ENCODE data around the gene GOLGA8B.
"Not testable (repeated sequence)": the region's sequence is repeated elsewhere in the genome, so short reads cannot be mapped to it uniquely, and the experiment has no call there.

Gene GOLGA8B

GRCh38 chr15:34578283-34578674 is 5.2 kb downstream of the GOLGA8B start:
- H3K27ac ChIP-seq (ENCODE audit: low read length): no peak overlapping the region
- H3K9ac ChIP-seq (ENCODE audit: low read length): no peak overlapping the region
- H4K20me1 ChIP-seq (ENCODE audit: insufficient read depth, low read length): no peaks in the 10 kb centered on the region
- no peak overlapping the region for H2AFZ ChIP-seq (ENCODE audit: low read length)
- no peaks in the 10 kb centered on the region for H3K27me3 ChIP-seq (replicated peaks; ENCODE audit: insufficient read depth, low read length)
- no peak for DNase-seq
- H3K9me3 ChIP-seq (replicated peaks; ENCODE audit: insufficient read depth, low read length): no peaks in the 10 kb centered on the region
- no peak overlapping the region for H3K4me3 ChIP-seq (ENCODE audit: low read length)
- H3K4me1 ChIP-seq (ENCODE audit: low read length): no peaks in the 10 kb centered on the region
- H3K36me3 ChIP-seq (replicated peaks; ENCODE audit: insufficient read depth, low read length): no peaks in the 10 kb centered on the region
- no peaks in the 10 kb centered on the region for H3F3A ChIP-seq (ENCODE audit: insufficient read depth, low read length)
- H3K9me2 ChIP-seq (replicated peaks; ENCODE audit: insufficient read depth, low read length): no peaks in the 10 kb centered on the region
- peaks cover 81% of the 10 kb centered on the region for H3K79me2 ChIP-seq (ENCODE audit: low read length)
- no peak overlapping the region for H3K4me2 ChIP-seq (ENCODE audit: low read depth, low read length)
- TF ChIP-seq EZH2 (optimal IDR thresholded peaks at IDR 0.05; ENCODE audit: low read depth, low read length) (no peak), EZH2phosphoT487 (IDR thresholded peaks at IDR 0.05; ENCODE audit: low read length) (no peak)
- TF ChIP-seq, protein P1, sequence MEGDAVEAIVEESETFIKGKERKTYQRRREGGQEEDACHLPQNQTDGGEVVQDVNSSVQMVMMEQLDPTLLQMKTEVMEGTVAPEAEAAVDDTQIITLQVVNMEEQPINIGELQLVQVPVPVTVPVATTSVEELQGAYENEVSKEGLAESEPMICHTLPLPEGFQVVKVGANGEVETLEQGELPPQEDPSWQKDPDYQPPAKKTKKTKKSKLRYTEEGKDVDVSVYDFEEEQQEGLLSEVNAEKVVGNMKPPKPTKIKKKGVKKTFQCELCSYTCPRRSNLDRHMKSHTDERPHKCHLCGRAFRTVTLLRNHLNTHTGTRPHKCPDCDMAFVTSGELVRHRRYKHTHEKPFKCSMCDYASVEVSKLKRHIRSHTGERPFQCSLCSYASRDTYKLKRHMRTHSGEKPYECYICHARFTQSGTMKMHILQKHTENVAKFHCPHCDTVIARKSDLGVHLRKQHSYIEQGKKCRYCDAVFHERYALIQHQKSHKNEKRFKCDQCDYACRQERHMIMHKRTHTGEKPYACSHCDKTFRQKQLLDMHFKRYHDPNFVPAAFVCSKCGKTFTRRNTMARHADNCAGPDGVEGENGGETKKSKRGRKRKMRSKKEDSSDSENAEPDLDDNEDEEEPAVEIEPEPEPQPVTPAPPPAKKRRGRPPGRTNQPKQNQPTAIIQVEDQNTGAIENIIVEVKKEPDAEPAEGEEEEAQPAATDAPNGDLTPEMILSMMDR (IDR thresholded peaks at IDR 0.05; ENCODE audit: low read length): no peak

GRCh38 chr15:34577658-34578282 is 5.7 kb downstream of the GOLGA8B start:
- H3K4me2 ChIP-seq (ENCODE audit: low read depth, low read length); H3K9me2 ChIP-seq (replicated peaks; ENCODE audit: insufficient read depth, low read length); H3K27ac ChIP-seq (ENCODE audit: low read length); H3K36me3 ChIP-seq (replicated peaks; ENCODE audit: insufficient read depth, low read length); H2AFZ ChIP-seq (ENCODE audit: low read length); H3F3A ChIP-seq (ENCODE audit: insufficient read depth, low read length); H3K27me3 ChIP-seq (replicated peaks; ENCODE audit: insufficient read depth, low read length); H3K4me1 ChIP-seq (ENCODE audit: low read length); H3K4me3 ChIP-seq (ENCODE audit: low read length); H3K9me3 ChIP-seq (replicated peaks; ENCODE audit: insufficient read depth, low read length); H3K9ac ChIP-seq (ENCODE audit: low read length); DNase-seq; H4K20me1 ChIP-seq (ENCODE audit: insufficient read depth, low read length): not testable (repeated sequence)
- H3K79me2 ChIP-seq (ENCODE audit: low read length): peaks cover 78% of the 10 kb centered on the region

DNA sequence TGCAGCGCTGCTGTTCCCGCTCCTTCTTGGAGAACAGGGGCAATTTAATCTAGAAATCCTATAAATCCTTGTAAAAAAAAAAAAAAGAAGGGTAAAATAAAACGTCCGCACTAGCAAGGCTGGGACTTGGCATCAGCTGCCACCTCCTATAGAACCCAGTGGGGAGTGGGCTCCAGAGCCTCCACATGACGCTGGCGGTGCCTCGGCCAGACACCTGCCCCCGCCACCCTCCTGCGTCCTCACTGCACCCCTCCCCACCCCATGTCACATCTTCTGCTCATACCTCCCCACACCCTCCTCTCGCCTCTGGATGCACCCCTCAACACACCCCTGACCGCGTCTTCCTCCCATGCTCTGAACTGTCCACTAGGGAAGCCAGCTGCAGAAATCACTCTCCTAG is 8.4 kb downstream of the GOLGA8B start:
- not testable (repeated sequence) for H4K20me1 ChIP-seq (ENCODE audit: insufficient read depth, low read length); DNase-seq; H3K27me3 ChIP-seq (replicated peaks; ENCODE audit: insufficient read depth, low read length); H3K36me3 ChIP-seq (replicated peaks; ENCODE audit: insufficient read depth, low read length); H3K4me1 ChIP-seq (ENCODE audit: low read length); H3K9me3 ChIP-seq (replicated peaks; ENCODE audit: insufficient read depth, low read length); H3K9ac ChIP-seq (ENCODE audit: low read length); H3F3A ChIP-seq (ENCODE audit: insufficient read depth, low read length); H3K27ac ChIP-seq (ENCODE audit: low read length); H3K4me3 ChIP-seq (ENCODE audit: low read length); H2AFZ ChIP-seq (ENCODE audit: low read length); H3K9me2 ChIP-seq (replicated peaks; ENCODE audit: insufficient read depth, low read length); H3K4me2 ChIP-seq (ENCODE audit: low read depth, low read length)
- peaks cover 59% of the 10 kb centered on the region for H3K79me2 ChIP-seq (ENCODE audit: low read length)

DNA sequence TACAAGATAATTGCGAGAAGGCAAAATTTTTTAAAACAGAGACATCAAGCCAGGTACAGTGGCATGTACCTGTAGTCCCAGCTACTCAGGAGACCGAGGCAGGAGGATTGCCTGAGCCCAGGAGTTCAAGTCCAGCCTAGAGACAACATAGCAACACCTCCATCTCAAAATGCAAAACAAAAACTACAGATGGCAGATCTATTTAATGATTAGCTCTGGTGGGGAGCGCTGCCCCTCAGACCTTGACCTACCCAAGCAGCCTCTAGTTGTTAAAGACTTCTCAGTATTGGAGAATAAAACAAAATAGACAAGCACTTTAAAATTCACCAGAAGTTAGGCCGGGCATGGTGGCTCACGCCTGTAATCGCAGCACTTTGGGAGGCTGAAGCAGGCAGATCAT is 10.5 kb downstream of the GOLGA8B start:
- H3K36me3 ChIP-seq (replicated peaks; ENCODE audit: insufficient read depth, low read length); H3F3A ChIP-seq (ENCODE audit: insufficient read depth, low read length); H3K27ac ChIP-seq (ENCODE audit: low read length); H3K4me2 ChIP-seq (ENCODE audit: low read depth, low read length); H3K4me3 ChIP-seq (ENCODE audit: low read length); H3K27me3 ChIP-seq (replicated peaks; ENCODE audit: insufficient read depth, low read length); H3K9ac ChIP-seq (ENCODE audit: low read length); H3K9me2 ChIP-seq (replicated peaks; ENCODE audit: insufficient read depth, low read length); H3K9me3 ChIP-seq (replicated peaks; ENCODE audit: insufficient read depth, low read length); H3K4me1 ChIP-seq (ENCODE audit: low read length); H4K20me1 ChIP-seq (ENCODE audit: insufficient read depth, low read length); DNase-seq; H2AFZ ChIP-seq (ENCODE audit: low read length): not testable (repeated sequence)
- peaks cover 43% of the 10 kb centered on the region for H3K79me2 ChIP-seq (ENCODE audit: low read length)

DNA sequence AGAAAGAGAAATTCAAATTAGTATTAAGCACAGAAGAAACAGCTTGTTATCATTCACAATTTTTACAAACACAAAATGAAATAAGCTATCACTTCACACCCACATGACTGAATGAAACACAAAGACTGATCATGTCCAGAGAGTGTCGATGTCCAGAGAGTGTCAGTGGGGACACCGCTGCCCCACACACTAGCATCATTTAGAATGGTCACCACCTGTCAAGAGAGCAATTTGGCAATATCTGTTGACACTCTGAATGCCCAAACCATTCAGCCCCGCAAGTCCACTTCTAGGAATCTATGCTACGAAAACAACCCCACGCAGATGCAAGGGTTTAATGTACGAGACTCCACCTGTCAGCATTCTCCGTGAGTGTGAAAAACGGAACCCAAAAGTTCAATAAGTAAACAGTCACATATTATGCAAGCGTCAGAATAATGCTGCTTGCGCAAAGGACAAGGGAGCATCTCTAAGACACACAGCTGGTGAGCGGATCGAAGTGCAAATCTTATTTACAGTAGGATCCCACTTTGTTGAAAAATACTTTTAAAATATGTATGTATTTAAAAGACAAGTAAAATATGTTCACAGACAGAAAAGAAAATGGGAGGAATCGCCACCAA is 11.3 kb downstream of the GOLGA8B start:
- H3K4me1 ChIP-seq (ENCODE audit: low read length); H3K4me3 ChIP-seq (ENCODE audit: low read length); H3F3A ChIP-seq (ENCODE audit: insufficient read depth, low read length); H4K20me1 ChIP-seq (ENCODE audit: insufficient read depth, low read length); DNase-seq; H3K27ac ChIP-seq (ENCODE audit: low read length); H3K36me3 ChIP-seq (replicated peaks; ENCODE audit: insufficient read depth, low read length); H3K9ac ChIP-seq (ENCODE audit: low read length); H3K27me3 ChIP-seq (replicated peaks; ENCODE audit: insufficient read depth, low read length); H3K4me2 ChIP-seq (ENCODE audit: low read depth, low read length); H3K9me2 ChIP-seq (replicated peaks; ENCODE audit: insufficient read depth, low read length); H2AFZ ChIP-seq (ENCODE audit: low read length); H3K9me3 ChIP-seq (replicated peaks; ENCODE audit: insufficient read depth, low read length): not testable (repeated sequence)
- H3K79me2 ChIP-seq (ENCODE audit: low read length): peaks cover 36% of the 10 kb centered on the region

DNA sequence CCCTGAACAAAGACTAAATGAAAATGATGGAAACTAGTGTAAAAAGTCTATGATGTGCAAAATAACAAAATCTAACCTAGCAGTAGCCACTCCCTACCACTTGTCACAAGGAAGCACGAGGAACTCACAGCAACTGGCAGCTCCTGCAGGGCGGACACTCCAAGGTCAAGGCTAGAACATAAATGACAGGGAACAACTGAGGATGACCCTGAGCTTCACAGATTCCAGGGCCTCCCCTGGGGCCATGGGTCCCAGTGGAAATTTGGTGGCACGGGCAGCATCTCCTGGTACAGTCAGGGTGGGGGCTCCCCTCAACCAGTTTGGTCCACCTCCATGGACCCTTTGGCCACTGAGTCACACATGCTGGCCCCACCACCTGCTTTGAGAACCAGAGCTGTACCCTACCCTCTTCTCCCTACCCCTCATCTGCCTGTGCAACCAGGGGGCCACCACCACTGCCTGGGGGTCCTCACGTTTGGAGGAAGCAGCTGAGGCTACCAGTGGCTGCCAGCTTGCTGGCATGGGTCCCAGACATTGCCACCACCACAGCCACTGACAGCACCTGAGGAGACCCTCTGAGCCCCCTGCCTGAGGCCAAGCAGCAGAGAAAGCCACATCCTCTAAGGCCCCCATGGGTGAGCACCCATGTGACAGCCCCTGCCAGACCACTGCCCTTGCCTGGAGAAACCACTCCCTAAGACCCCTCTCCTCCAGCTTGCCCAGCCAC is 13.6 kb downstream of the GOLGA8B start:
- H4K20me1 ChIP-seq (ENCODE audit: insufficient read depth, low read length); H3K4me2 ChIP-seq (ENCODE audit: low read depth, low read length); DNase-seq; H3K4me1 ChIP-seq (ENCODE audit: low read length); H3K9me2 ChIP-seq (replicated peaks; ENCODE audit: insufficient read depth, low read length); H3K36me3 ChIP-seq (replicated peaks; ENCODE audit: insufficient read depth, low read length); H3F3A ChIP-seq (ENCODE audit: insufficient read depth, low read length); H3K27ac ChIP-seq (ENCODE audit: low read length); H3K9ac ChIP-seq (ENCODE audit: low read length); H3K27me3 ChIP-seq (replicated peaks; ENCODE audit: insufficient read depth, low read length); H2AFZ ChIP-seq (ENCODE audit: low read length); H3K4me3 ChIP-seq (ENCODE audit: low read length); H3K9me3 ChIP-seq (replicated peaks; ENCODE audit: insufficient read depth, low read length): not testable (repeated sequence)
- peaks cover 18% of the 10 kb centered on the region for H3K79me2 ChIP-seq (ENCODE audit: low read length)

DNA sequence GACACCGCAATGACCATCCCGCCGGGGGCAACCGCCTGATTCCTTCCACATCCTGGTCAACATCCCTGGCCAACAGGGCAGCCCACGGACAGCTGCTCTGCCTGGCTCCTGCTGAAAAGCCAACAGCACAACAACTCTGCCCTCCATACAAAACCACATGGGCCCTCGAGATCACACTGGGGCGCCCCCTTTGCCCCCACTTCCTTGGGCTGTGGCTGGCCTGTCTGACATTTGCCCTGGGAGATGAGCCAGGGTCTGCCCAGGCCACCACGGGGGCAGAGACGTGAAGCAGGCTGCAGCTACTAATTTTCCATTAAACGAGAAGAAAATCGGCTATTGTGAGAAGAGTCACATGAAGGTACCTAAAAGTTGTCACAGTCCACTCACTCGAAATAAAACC is 16.3 kb downstream of the GOLGA8B start:
- not testable (repeated sequence) for H3K9me2 ChIP-seq (replicated peaks; ENCODE audit: insufficient read depth, low read length); H3K9me3 ChIP-seq (replicated peaks; ENCODE audit: insufficient read depth, low read length); H3K9ac ChIP-seq (ENCODE audit: low read length); H3K27ac ChIP-seq (ENCODE audit: low read length); H3F3A ChIP-seq (ENCODE audit: insufficient read depth, low read length); H3K4me1 ChIP-seq (ENCODE audit: low read length); DNase-seq; H3K4me3 ChIP-seq (ENCODE audit: low read length); H3K36me3 ChIP-seq (replicated peaks; ENCODE audit: insufficient read depth, low read length); H3K4me2 ChIP-seq (ENCODE audit: low read depth, low read length); H3K27me3 ChIP-seq (replicated peaks; ENCODE audit: insufficient read depth, low read length); H2AFZ ChIP-seq (ENCODE audit: low read length); H4K20me1 ChIP-seq (ENCODE audit: insufficient read depth, low read length)
- peaks cover 10% of the 10 kb centered on the region for H3K79me2 ChIP-seq (ENCODE audit: low read length)

Measured in MM.1S (cell line).